GM12874 (cell line): ENCODE data around the gene DSN1.

Source experiments
- TF ChIP-seq, protein P1 (sequence below): IDR thresholded peaks from 2 replicates; pipeline ENCODE4 v1.5.1; 2011; ENCODE audit warnings: low read depth, mild to moderate bottlenecking, control low read depth, low read length, moderate library complexity; ENCODE audit not compliant: insufficient read depth

The DSN1 gene

DNA sequence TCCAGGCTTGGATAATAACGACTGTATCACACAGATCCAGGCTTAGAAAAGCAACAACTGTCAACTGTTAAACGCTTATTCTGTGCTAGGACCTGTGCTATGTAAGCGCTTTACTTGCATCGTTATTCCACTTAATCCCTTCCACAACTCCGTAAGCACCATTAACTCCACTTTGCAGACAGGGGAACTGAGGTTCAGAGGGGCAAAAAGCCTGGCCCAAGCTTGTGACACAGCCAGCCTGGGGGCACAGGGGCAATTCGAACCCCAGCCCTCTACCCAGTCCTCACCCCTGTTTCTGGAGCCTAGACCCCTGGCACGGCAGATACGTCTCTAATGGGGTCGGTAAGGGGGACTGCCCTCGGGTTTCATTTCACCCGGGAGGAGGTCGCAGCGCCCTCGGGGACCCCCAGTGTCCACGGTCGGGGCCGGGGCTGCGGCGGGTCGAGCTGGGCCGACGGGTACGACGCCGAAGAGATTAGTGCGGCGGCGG, 411 bp downstream of the DSN1 start:
- TF ChIP-seq, protein P1, sequence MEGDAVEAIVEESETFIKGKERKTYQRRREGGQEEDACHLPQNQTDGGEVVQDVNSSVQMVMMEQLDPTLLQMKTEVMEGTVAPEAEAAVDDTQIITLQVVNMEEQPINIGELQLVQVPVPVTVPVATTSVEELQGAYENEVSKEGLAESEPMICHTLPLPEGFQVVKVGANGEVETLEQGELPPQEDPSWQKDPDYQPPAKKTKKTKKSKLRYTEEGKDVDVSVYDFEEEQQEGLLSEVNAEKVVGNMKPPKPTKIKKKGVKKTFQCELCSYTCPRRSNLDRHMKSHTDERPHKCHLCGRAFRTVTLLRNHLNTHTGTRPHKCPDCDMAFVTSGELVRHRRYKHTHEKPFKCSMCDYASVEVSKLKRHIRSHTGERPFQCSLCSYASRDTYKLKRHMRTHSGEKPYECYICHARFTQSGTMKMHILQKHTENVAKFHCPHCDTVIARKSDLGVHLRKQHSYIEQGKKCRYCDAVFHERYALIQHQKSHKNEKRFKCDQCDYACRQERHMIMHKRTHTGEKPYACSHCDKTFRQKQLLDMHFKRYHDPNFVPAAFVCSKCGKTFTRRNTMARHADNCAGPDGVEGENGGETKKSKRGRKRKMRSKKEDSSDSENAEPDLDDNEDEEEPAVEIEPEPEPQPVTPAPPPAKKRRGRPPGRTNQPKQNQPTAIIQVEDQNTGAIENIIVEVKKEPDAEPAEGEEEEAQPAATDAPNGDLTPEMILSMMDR: no peak

DNA sequence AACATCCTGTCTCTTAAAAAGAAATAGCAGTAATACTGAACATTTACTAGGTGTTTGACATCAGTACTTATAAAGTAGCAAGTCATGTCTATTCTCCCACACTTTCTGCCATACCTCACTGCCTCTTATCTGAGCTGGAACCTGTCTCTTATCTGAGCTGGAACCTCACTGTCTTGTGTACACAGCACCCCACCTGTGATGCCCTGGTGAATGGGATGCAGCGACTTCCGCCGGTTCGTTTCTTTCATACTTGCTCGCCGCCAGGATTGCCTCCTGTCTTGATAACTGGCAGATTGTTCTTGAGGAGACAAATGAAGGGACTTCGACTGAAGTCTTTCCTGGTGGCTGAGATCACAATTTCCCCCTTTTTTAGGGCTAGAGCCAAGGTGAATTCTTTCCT, 2.9 kb downstream of the DSN1 start:
- TF ChIP-seq, protein P1: no peak

DNA sequence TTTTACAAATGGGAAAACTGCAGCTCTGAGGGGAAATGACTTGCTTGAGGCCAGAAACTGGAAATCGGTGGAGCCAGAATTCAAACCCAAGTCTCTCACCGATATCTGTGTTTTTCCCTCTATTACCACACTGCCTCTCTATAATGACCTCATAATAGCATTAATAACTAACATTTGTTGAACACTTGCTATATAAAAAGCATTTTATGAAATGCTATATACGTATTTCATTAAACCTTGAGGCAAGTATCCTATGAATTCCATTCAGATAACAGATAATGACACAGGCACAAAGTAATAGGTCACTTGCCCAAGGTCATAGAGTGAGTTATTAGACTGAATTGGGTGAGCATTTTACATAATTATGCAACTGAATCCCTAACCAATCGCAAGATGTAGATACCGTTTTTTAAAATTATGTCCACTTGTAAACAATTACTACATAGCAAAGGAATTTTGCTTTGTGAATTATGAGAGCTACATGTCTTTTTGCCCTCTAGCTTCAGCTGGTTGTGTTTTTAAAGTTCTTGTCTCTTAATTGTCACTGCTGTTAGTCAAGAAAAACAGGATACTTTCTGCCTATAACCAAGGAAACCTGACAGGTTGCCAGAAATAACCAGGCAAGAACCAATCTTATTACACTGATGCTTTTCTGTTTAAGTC, 4.7 kb downstream of the DSN1 start:
- TF ChIP-seq, protein P1: no peak

DNA sequence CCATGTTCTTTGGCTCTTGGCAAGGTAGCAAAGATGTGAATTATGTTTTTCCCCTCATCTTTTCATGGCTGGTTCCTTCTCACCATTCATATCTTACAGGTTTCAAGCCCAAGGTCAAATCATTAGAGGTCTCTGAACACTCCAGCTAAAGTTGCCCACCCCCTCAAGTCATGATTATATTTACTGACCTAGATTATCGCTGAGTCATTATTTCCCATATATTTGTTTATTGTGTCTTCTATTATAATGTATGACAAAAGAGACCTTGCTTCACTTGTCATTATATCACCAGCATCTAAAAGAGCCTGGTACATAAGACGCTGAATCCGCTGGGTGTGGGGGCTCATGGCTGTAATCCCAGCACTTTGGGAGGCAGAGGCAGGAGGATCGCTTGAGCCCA, 12.4 kb downstream of the DSN1 start:
- TF ChIP-seq, protein P1: no peak

DNA sequence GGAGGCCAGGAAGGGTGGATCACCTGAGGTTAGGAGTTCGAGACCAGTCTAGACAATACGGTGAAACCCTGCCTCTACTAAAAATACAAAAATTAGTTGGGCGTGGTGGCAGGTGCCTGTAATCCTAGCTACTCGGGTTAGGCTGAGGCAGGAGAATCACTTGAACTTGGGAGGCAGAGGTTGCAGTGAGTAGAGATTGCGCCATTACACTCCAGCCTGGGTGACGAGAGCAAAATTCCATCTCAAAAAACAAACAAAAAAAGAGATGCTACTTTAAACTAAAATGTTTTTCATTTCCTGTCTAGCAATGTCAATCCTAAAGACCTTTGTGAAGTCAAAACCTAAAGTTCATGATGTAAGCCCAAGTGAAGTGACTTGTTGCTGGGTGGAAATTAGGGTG, 12.9 kb downstream of the DSN1 start:
- TF ChIP-seq, protein P1: no peak

DNA sequence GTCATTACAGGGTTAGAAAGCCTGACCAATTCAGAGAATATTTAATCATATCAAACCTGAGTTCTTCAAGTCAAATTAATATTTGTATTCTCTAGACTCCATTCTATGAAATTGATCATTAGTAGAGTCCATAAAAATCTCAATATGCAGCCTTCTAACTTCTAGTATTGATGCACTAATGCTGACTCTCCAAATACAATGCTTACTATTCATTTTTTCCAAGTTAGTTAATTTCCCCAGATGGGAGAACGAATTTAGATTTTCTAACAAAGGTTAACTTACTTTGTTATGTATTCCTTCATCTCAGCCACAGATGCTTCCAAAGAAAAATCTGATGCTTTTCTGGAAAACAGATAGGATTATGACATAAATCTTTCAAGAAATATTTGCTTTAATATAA, 15.3 kb downstream of the DSN1 start:
- TF ChIP-seq, protein P1: no peak

DNA sequence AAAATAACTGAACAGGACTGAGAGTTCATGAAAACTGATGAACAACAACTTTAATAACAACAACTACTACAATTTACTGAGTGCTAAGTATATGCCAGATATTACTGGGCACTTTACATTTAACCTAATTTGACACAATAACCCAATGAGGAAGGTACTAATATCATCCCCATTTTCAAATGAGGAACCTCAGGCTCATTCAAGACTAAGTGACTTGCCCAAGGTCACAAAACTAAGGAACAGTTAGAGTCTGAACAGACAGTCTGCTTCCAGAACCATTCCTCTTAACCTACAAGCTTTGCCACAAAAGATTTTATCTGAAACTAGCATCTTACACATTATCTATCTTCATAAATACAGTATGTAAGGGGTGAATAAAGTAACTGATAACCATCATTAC, 17.1 kb downstream of the DSN1 start:
- TF ChIP-seq, protein P1: no peak
